Suprapubic skin (tissue), 4 donors: ENCODE results near the gene KCNJ4.

Experiments
- CTCF ChIP-seq, 2 donors: fragments of 200-600 bp in 1 of 2; fragments of 450-650 bp in 1 of 2; sonication (generic) in 1 of 2; IDR thresholded peaks; one replicate each; pipeline ENCODE4 v1.5.1; 2016 to 2019; ENCODE audit warnings: antibody characterized with exemption in 2 of 2, mild to moderate bottlenecking in 1 of 2, moderate library complexity in 1 of 2
- POLR2A ChIP-seq, 2 donors: fragments of 450-650 bp; IDR thresholded peaks; one replicate each; pipeline ENCODE4 v1.6.1; 2017; ENCODE audit warnings: antibody characterized with exemption in 2 of 2, mild to moderate bottlenecking in 2 of 2, moderate library complexity in 2 of 2
- POLR2AphosphoS5 ChIP-seq, 3 donors: sonication (generic); formaldehyde crosslinking; IDR thresholded peaks; one replicate each; pipeline ENCODE4 v1.6.1; 2017; ENCODE audit warnings: antibody characterized with exemption in 3 of 3

GRCh38 chr22:38415046-38415445 is 40.0 kb downstream of the KCNJ4 start:
- TF ChIP-seq CTCF (IDR thresholded peaks at IDR 0.05) (no peak), POLR2A (IDR thresholded peaks at IDR 0.05) (no peak), POLR2AphosphoS5 (IDR thresholded peaks at IDR 0.05) (no peak)
